ENCODE results near the gene COX18.

The COX18 gene

DNA sequence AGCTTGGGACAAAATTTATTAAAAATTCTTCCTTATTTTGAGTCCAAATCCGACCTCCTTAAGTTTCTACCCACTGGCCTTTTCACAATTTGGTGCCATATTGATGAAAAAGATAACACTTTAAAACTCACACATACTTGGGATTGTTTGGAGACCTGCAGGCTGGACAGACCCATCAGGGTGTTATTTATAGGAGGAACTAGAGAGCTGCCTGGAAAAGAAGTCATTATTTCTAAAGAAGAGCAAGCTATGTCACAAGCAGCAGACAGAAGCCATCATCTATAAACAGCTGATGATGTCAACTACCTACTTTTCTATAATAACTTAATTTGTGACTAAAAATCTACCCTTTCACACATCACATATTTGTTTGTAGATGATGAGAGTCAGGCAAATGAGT is 56.2 kb downstream of the COX18 start:
- H3K36me3 ChIP-seq (ENCODE audit: control insufficient read depth in 1 of 2, insufficient read depth in 2 of 2, low read length in 2 of 2): no peaks in the 10 kb centered on the region
- peaks cover 3 to 10% of the 10 kb centered on the region in 2 donors for H3K9me3 ChIP-seq (ENCODE audit: control insufficient read depth in 1 of 2, low read length in 2 of 2)
- no peaks in the 10 kb centered on the region for H3K27me3 ChIP-seq (ENCODE audit: control insufficient read depth in 1 of 2, insufficient read depth in 2 of 2, low read length in 2 of 2)
- no peak overlapping the region for H3K27ac ChIP-seq (ENCODE audit: low read depth, low read length)
- no peak overlapping the region for H3K9ac ChIP-seq (ENCODE audit: low read depth in 1 of 2, low read length in 2 of 2)
- H3K4me1 ChIP-seq (ENCODE audit: control insufficient read depth in 1 of 2, insufficient read depth in 2 of 2, low read length in 2 of 2): no peaks in the 10 kb centered on the region
- no peak overlapping the region for H3K4me3 ChIP-seq (ENCODE audit: low read depth in 1 of 2, low read length in 2 of 2)

DNA sequence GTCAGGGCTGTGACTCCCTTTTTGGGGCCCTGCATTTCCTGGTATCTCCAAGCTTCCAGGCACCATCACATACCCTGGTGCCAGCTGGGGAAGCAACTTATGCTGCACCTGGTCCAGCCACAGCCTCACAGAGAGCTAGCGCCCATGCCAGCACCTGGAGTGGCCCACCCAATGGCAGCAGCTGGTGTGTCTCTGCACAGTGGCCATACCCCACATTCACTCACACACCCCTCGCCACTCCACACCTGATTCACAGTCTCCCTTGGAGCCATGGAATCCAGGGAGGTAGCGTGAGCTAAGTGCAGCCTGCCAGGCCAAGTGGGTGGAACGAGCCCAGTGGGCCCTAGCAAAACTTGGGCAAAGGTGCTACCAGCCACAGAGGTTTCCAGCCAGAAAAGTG is 56.8 kb downstream of the COX18 start:
- Histone ChIP-seq H3K4me1 (ENCODE audit: control insufficient read depth in 1 of 2, insufficient read depth in 2 of 2, low read length in 2 of 2) (no peaks in the 10 kb centered on the region), H3K27me3 (ENCODE audit: control insufficient read depth in 1 of 2, insufficient read depth in 2 of 2, low read length in 2 of 2) (no peaks in the 10 kb centered on the region), H3K9me3 (ENCODE audit: control insufficient read depth in 1 of 2, low read length in 2 of 2) (peaks cover 3 to 10% of the 10 kb centered on the region in 2 donors), H3K27ac (ENCODE audit: low read depth, low read length) (no peak overlapping the region), H3K36me3 (ENCODE audit: control insufficient read depth in 1 of 2, insufficient read depth in 2 of 2, low read length in 2 of 2) (no peaks in the 10 kb centered on the region), H3K9ac (ENCODE audit: low read depth in 1 of 2, low read length in 2 of 2) (no peak overlapping the region), H3K4me3 (ENCODE audit: low read depth in 1 of 2, low read length in 2 of 2) (no peak overlapping the region)

DNA sequence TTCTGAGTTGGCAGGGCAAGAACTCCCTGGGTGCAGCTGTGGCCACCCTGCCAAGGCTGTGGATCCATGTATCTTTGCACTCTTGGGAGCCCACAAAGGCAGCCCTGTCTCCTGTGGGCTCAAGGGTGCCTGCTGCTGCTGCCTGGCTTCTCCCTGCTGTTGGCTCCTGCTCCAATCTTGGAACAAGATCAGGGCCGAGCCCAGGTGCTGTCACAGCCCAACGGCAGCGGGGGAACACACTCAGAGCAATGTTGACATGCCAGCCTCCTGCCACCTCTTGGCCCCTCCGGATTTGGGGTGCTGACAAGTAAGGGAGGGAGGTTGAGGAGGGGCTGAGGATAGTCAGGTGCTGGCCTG is 57.9 kb downstream of the COX18 start:
- H3K36me3 ChIP-seq (ENCODE audit: control insufficient read depth in 1 of 2, insufficient read depth in 2 of 2, low read length in 2 of 2): no peaks in the 10 kb centered on the region
- peaks cover 3 to 10% of the 10 kb centered on the region in 2 donors for H3K9me3 ChIP-seq (ENCODE audit: control insufficient read depth in 1 of 2, low read length in 2 of 2)
- no peaks in the 10 kb centered on the region for H3K4me1 ChIP-seq (ENCODE audit: control insufficient read depth in 1 of 2, insufficient read depth in 2 of 2, low read length in 2 of 2)
- H3K27ac ChIP-seq (ENCODE audit: low read depth, low read length): no peak overlapping the region
- no peak overlapping the region for H3K9ac ChIP-seq (ENCODE audit: low read depth in 1 of 2, low read length in 2 of 2)
- no peaks in the 10 kb centered on the region for H3K27me3 ChIP-seq (ENCODE audit: control insufficient read depth in 1 of 2, insufficient read depth in 2 of 2, low read length in 2 of 2)
- H3K4me3 ChIP-seq (ENCODE audit: low read depth in 1 of 2, low read length in 2 of 2): no peak overlapping the region

GRCh38 chr4:73010789-73011628 is 58.5 kb downstream of the COX18 start:
- Histone ChIP-seq H3K36me3 (ENCODE audit: control insufficient read depth in 1 of 2, insufficient read depth in 2 of 2, low read length in 2 of 2) (no peaks in the 10 kb centered on the region), H3K9ac (ENCODE audit: low read depth in 1 of 2, low read length in 2 of 2) (no peak overlapping the region), H3K27me3 (ENCODE audit: control insufficient read depth in 1 of 2, insufficient read depth in 2 of 2, low read length in 2 of 2) (no peaks in the 10 kb centered on the region), H3K27ac (ENCODE audit: low read depth, low read length) (no peak overlapping the region), H3K4me3 (ENCODE audit: low read depth in 1 of 2, low read length in 2 of 2) (no peak overlapping the region), H3K9me3 (ENCODE audit: control insufficient read depth in 1 of 2, low read length in 2 of 2) (peaks cover 3 to 10% of the 10 kb centered on the region in 2 donors), H3K4me1 (ENCODE audit: control insufficient read depth in 1 of 2, insufficient read depth in 2 of 2, low read length in 2 of 2) (no peaks in the 10 kb centered on the region)

GRCh38 chr4:73007526-73008100 is 61.9 kb downstream of the COX18 start:
- H3K27ac ChIP-seq (ENCODE audit: low read depth, low read length): no peak overlapping the region
- H3K9ac ChIP-seq (ENCODE audit: low read depth in 1 of 2, low read length in 2 of 2): no peak overlapping the region
- H3K36me3 ChIP-seq (ENCODE audit: control insufficient read depth in 1 of 2, insufficient read depth in 2 of 2, low read length in 2 of 2): no peaks in the 10 kb centered on the region
- peaks cover 3 to 10% of the 10 kb centered on the region in 2 donors for H3K9me3 ChIP-seq (ENCODE audit: control insufficient read depth in 1 of 2, low read length in 2 of 2)
- H3K4me1 ChIP-seq (ENCODE audit: control insufficient read depth in 1 of 2, insufficient read depth in 2 of 2, low read length in 2 of 2): no peaks in the 10 kb centered on the region
- no peak overlapping the region for H3K4me3 ChIP-seq (ENCODE audit: low read depth in 1 of 2, low read length in 2 of 2)
- no peaks in the 10 kb centered on the region for H3K27me3 ChIP-seq (ENCODE audit: control insufficient read depth in 1 of 2, insufficient read depth in 2 of 2, low read length in 2 of 2)

DNA sequence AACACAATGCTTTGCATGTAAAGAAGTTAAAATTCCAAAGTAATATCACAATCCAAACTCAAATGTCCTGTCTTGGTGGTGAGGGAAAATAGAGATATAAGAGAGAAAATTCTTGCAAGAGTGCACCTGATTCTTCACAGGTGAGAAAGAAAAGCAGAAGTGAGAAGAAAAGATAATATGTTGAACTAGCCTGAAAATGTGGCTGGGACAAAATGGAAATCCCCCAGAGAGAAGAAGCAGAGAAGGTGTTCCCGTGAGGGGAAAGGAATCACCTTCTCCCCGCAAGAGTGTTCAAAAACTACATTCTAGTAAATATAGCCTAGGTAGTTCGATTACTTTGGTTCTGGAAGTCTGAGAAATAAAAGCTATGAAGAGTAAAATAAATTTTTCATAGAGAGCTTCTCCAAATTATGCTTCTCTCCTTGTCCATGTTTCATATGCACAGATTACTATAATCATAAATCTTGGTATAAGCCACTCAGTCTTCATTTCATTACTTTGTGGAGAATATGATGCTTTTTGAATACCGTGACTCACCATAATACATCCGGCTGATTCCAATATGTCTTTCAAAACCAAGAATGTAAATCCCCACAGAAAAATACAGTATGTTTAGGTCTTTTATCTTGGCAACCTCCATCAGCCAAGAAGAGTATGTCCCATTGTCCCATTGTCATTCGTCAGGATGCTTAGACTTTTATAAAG is 63.1 kb downstream of the COX18 start:
- Histone ChIP-seq H3K9ac (ENCODE audit: low read depth in 1 of 2, low read length in 2 of 2) (no peak overlapping the region), H3K36me3 (ENCODE audit: control insufficient read depth in 1 of 2, insufficient read depth in 2 of 2, low read length in 2 of 2) (no peaks in the 10 kb centered on the region), H3K9me3 (ENCODE audit: control insufficient read depth in 1 of 2, low read length in 2 of 2) (peaks cover 0 to 4% of the 10 kb centered on the region in 2 donors), H3K27me3 (ENCODE audit: control insufficient read depth in 1 of 2, insufficient read depth in 2 of 2, low read length in 2 of 2) (no peaks in the 10 kb centered on the region), H3K27ac (ENCODE audit: low read depth, low read length) (no peak overlapping the region), H3K4me3 (ENCODE audit: low read depth in 1 of 2, low read length in 2 of 2) (no peak overlapping the region), H3K4me1 (ENCODE audit: control insufficient read depth in 1 of 2, insufficient read depth in 2 of 2, low read length in 2 of 2) (no peaks in the 10 kb centered on the region)

DNA sequence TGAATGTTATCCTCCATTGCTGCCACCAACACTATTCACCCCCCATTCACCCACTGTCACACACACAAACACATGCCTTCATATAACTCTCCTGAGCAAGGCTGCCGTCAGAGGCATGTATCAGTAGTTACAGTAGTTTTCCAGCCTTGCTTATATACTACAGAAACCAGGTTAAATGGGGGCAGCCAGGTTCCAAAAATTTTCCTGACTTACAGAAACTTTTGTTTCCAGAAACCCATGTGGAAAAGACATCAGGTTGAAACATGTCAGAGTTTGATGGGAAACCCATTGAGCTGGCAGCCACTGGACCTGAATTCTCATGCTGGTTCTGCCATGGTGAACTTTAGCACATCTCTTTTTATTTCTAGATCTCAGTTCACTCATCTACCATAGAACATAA is 64.0 kb downstream of the COX18 start:
- H3K4me3 ChIP-seq (ENCODE audit: low read depth in 1 of 2, low read length in 2 of 2): no peak overlapping the region
- H3K4me1 ChIP-seq (ENCODE audit: control insufficient read depth in 1 of 2, insufficient read depth in 2 of 2, low read length in 2 of 2): no peaks in the 10 kb centered on the region
- H3K36me3 ChIP-seq (ENCODE audit: control insufficient read depth in 1 of 2, insufficient read depth in 2 of 2, low read length in 2 of 2): no peaks in the 10 kb centered on the region
- no peaks in the 10 kb centered on the region for H3K27me3 ChIP-seq (ENCODE audit: control insufficient read depth in 1 of 2, insufficient read depth in 2 of 2, low read length in 2 of 2)
- no peaks in the 10 kb centered on the region for H3K9me3 ChIP-seq (ENCODE audit: control insufficient read depth in 1 of 2, low read length in 2 of 2)
- H3K27ac ChIP-seq (ENCODE audit: low read depth, low read length): no peak overlapping the region
- no peak overlapping the region for H3K9ac ChIP-seq (ENCODE audit: low read depth in 1 of 2, low read length in 2 of 2)
